Epithelial cell of proximal tubule (primary cell): ENCODE data around the gene HOXB9. TPM values are rescaled to one million over a fixed set of nuclear protein-coding genes. Genes with fewer than 3 reads are reported as not detected.

Source experiments
- DNase-seq: peaks from one replicate; pipeline ENCODE4 v3.0.0-alpha.2; 2011; ENCODE audit warnings: low read depth
- H3K4me3 ChIP-seq: 2 replicates; pipeline ENCODE4 v1.5.1; 2011; ENCODE audit warnings: low read depth, mild to moderate bottlenecking, low read length
- CTCF ChIP-seq: conservative IDR thresholded peaks from 2 replicates; pipeline ENCODE4 v1.5.1; 2012; ENCODE audit warnings: low read depth, mild to moderate bottlenecking, low read length
- total RNA-seq: library from RNA; depleted of rRNA; stranded (reverse); fragments of >200 nt; gene quantifications from 2 replicates; pipeline ENCODE4 v1.2.3, GENCODE V29; 2015

HOXB9 gene
- total RNA-seq, 1 donor from 2014 or later: 74.5 TPM

GRCh38 chr17:48647963-48648245 is 21.7 kb upstream of the HOXB9 start:
- TF ChIP-seq CTCF: no peak
- H3K4me3 ChIP-seq: peak overlapping the region; percentile 63
- no peak for DNase-seq

GRCh38 chr17:48647103-48647962 is 21.2 kb upstream of the HOXB9 start:
- peak overlapping the region; percentile 63 for H3K4me3 ChIP-seq
- no peak for DNase-seq
- no peak for TF ChIP-seq CTCF

GRCh38 chr17:48646183-48647102 is 20.3 kb upstream of the HOXB9 start:
- DNase-seq: no peak
- H3K4me3 ChIP-seq: peak overlapping the region; percentile 63
- no peak for TF ChIP-seq CTCF

GRCh38 chr17:48645639-48646182 is 19.6 kb upstream of the HOXB9 start:
- DNase-seq: no peak
- TF ChIP-seq CTCF: no peak
- peak overlapping the region; percentile 63 for H3K4me3 ChIP-seq

GRCh38 chr17:48644910-48645557 is 18.9 kb upstream of the HOXB9 start:
- DNase-seq: no peak
- no peak for TF ChIP-seq CTCF
- no peak overlapping the region for H3K4me3 ChIP-seq

GRCh38 chr17:48644159-48644558 is 18.0 kb upstream of the HOXB9 start:
- no peak for TF ChIP-seq CTCF
- no peak overlapping the region for H3K4me3 ChIP-seq
- DNase-seq: no peak
